HepG2 (cell line): Measurements from ENCODE around the gene GPR17. TPM values are rescaled to one million over a fixed set of nuclear protein-coding genes. Genes with fewer than 3 reads are reported as not detected.
A peak's percentile ranks its signal among the peaks of the same experiment; 100 is the strongest.

Experiments used
- CBX2 ChIP-seq, 2 experiments: fragments of 200-600 bp in 1 of 2; sonication (generic); formaldehyde crosslinking in 1 of 2; IDR thresholded peaks; 2 replicates each; pipeline versions ENCODE4 v1.7.0 to v1.8.1; 2018 to 2022; ENCODE audit warnings: low read depth in 2 of 2, low read length in 1 of 2, mild to moderate bottlenecking in 1 of 2, missing genetic modification reagents in 1 of 2
- CHD2 ChIP-seq: IDR thresholded peaks from 2 replicates; pipeline ENCODE4 v1.6.1; 2011; ENCODE audit warnings: low read depth, low read length, improper control_type of control experiment
- KLF11 ChIP-seq: IDR thresholded peaks from 2 replicates; pipeline ENCODE4 v1.6.1; 2016; ENCODE audit warnings: missing compliant biosample characterization
- MBD4 ChIP-seq: IDR thresholded peaks from 2 replicates; pipeline ENCODE4 v1.6.1; 2012; ENCODE audit warnings: low read length, inconsistent platforms, borderline replicate concordance
- MEIS2 ChIP-seq: sonication (generic); formaldehyde crosslinking; IDR thresholded peaks from 2 replicates; pipeline ENCODE4 v1.9.0; 2021; ENCODE audit warnings: mild to moderate bottlenecking, missing genetic modification reagents
- NFE2L1 ChIP-seq: sonication (generic); formaldehyde crosslinking; IDR thresholded peaks from 2 replicates; pipeline ENCODE4 v1.4.0; 2020; ENCODE audit warnings: missing genetic modification reagents, mild to moderate bottlenecking, borderline replicate concordance
- PRPF4 ChIP-seq: fragments of 200-400 bp; formaldehyde crosslinking; IDR thresholded peaks from 2 replicates; pipeline ENCODE4 v1.6.1; 2016; ENCODE audit warnings: low read length, low read depth; ENCODE audit not compliant: poor library complexity, severe bottlenecking
- RNF2 ChIP-seq: fragments of 450-650 bp; conservative IDR thresholded peaks from 2 replicates; pipeline ENCODE4 v1.6.1; 2016; ENCODE audit warnings: low read depth
- RORA ChIP-seq: sonication (generic); formaldehyde crosslinking; IDR thresholded peaks from 2 replicates; pipeline ENCODE4 v1.5.0; 2020; ENCODE audit warnings: mild to moderate bottlenecking, missing genetic modification reagents, moderate library complexity
- SATB2 ChIP-seq: sonication (generic); formaldehyde crosslinking; IDR thresholded peaks from 2 replicates; pipeline ENCODE4 v1.5.0; 2020; ENCODE audit warnings: missing genetic modification reagents
- THRA ChIP-seq: sonication (generic); formaldehyde crosslinking; IDR thresholded peaks from 2 replicates; pipeline ENCODE4 v1.4.0; 2020; ENCODE audit warnings: missing genetic modification reagents, borderline replicate concordance
- WIZ ChIP-seq: sonication (generic); formaldehyde crosslinking; IDR thresholded peaks from 2 replicates; pipeline ENCODE4 v1.5.1; 2020; ENCODE audit warnings: mild to moderate bottlenecking, missing genetic modification reagents
- YEATS2 ChIP-seq: sonication (generic); formaldehyde crosslinking; IDR thresholded peaks from 2 replicates; pipeline ENCODE4 v1.4.0; 2020; ENCODE audit warnings: missing genetic modification reagents, borderline replicate concordance
- ZGPAT ChIP-seq: IDR thresholded peaks from 2 replicates; pipeline ENCODE4 v1.6.1; 2016; ENCODE audit warnings: mild to moderate bottlenecking
- ZNF121 ChIP-seq: sonication (generic); formaldehyde crosslinking; IDR thresholded peaks from 2 replicates; pipeline ENCODE4 v1.5.0; 2020; ENCODE audit warnings: mild to moderate bottlenecking, missing genetic modification reagents
- ZNF329 ChIP-seq: sonication (generic); formaldehyde crosslinking; IDR thresholded peaks from 2 replicates; pipeline ENCODE4 v1.9.0; 2021; ENCODE audit warnings: low read depth, mild to moderate bottlenecking, missing genetic modification reagents
- ZNF343 ChIP-seq: sonication (generic); formaldehyde crosslinking; IDR thresholded peaks from 2 replicates; pipeline ENCODE4 v1.4.0; 2020; ENCODE audit warnings: mild to moderate bottlenecking, missing genetic modification reagents
- ZNF451 ChIP-seq: sonication (generic); formaldehyde crosslinking; IDR thresholded peaks from 2 replicates; pipeline ENCODE4 v1.5.0; 2020; ENCODE audit warnings: mild to moderate bottlenecking, missing genetic modification reagents
- ZNF660 ChIP-seq: sonication (generic); formaldehyde crosslinking; IDR thresholded peaks from 2 replicates; pipeline ENCODE4 v1.5.1; 2020; ENCODE audit warnings: mild to moderate bottlenecking, low read depth, missing genetic modification reagents, borderline replicate concordance
- ZNF724P ChIP-seq: sonication (generic); formaldehyde crosslinking; IDR thresholded peaks from 2 replicates; pipeline ENCODE4 v1.8.0; 2022; ENCODE audit warnings: missing genetic modification reagents, borderline replicate concordance
- ZNF883 ChIP-seq: sonication (generic); formaldehyde crosslinking; IDR thresholded peaks from 2 replicates; pipeline ENCODE4 v1.5.1; 2020; ENCODE audit warnings: mild to moderate bottlenecking, missing genetic modification reagents; ENCODE audit errors: not compliant biosample characterization
- ZSCAN20 ChIP-seq: sonication (generic); formaldehyde crosslinking; IDR thresholded peaks from 2 replicates; pipeline ENCODE4 v1.4.0; 2020; ENCODE audit warnings: missing genetic modification reagents, mild to moderate bottlenecking, borderline replicate concordance
- polyA plus RNA-seq, 8 experiments: library from polyadenylated mRNA; depleted of rRNA in 3 of 8; stranded (reverse) in 7 of 8; unstranded in 1 of 8; fragments of >200 nt; fragmentation: Illumina TruSeq in 4 of 8; extraction: Trizol in 4 of 8; gene quantifications; 2 replicates each; pipeline versions ENCODE4 v1.2.1 to v1.2.3, GENCODE V29; 2011 to 2016; ENCODE audit warnings: low read depth in 4 of 8, missing spikeins in 1 of 8, mixed read lengths in 1 of 8; ENCODE audit not compliant: insufficient read depth in 1 of 8
- total RNA-seq, 5 experiments: library from RNA; depleted of rRNA; stranded (reverse); fragments of >200 nt; fragmentation: Illumina TruSeq; extraction: Trizol; gene quantifications; 2 replicates each; pipeline ENCODE4 v1.2.3, GENCODE V29; 2016; ENCODE audit warnings: low read depth in 1 of 5
- TF ChIP-seq, protein P1 (sequence below): IDR thresholded peaks from 2 replicates; pipeline ENCODE4 v1.6.1; 2016; ENCODE audit warnings: low read depth, missing genetic modification reagents, missing compliant biosample characterization
- TF ChIP-seq, protein P2 (sequence below): sonication (generic); formaldehyde crosslinking; IDR thresholded peaks from 2 replicates; pipeline ENCODE4 v1.5.0; 2020; ENCODE audit warnings: mild to moderate bottlenecking, low read depth, missing genetic modification reagents, borderline replicate concordance

The GPR17 gene
- total and polyA plus RNA-seq, 2 of the 13 experiments (the other 11 are each of a cell fraction or from before 2014, with no cell fraction given), result not detected

DNA sequence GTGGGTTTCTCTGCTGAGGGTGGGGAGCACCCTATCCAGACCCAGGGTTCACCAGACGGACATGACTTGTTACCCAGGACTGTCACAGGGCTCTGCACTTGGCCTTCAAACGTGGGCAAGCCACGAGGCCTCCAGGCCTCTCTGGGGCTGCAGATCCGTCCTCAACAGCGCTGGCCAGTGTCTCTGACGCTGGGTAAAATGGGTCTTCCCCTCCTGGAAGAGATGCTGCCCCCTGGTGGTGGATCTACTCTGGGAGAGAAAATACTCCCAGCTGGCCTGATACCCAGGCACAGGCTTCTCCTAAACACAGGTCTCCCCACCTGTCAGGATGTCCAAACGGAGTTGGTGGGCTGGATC is 3.7 kb downstream of the GPR17 start (continued):
- TF ChIP-seq ZNF329, result no peak
- TF ChIP-seq, protein P1, sequence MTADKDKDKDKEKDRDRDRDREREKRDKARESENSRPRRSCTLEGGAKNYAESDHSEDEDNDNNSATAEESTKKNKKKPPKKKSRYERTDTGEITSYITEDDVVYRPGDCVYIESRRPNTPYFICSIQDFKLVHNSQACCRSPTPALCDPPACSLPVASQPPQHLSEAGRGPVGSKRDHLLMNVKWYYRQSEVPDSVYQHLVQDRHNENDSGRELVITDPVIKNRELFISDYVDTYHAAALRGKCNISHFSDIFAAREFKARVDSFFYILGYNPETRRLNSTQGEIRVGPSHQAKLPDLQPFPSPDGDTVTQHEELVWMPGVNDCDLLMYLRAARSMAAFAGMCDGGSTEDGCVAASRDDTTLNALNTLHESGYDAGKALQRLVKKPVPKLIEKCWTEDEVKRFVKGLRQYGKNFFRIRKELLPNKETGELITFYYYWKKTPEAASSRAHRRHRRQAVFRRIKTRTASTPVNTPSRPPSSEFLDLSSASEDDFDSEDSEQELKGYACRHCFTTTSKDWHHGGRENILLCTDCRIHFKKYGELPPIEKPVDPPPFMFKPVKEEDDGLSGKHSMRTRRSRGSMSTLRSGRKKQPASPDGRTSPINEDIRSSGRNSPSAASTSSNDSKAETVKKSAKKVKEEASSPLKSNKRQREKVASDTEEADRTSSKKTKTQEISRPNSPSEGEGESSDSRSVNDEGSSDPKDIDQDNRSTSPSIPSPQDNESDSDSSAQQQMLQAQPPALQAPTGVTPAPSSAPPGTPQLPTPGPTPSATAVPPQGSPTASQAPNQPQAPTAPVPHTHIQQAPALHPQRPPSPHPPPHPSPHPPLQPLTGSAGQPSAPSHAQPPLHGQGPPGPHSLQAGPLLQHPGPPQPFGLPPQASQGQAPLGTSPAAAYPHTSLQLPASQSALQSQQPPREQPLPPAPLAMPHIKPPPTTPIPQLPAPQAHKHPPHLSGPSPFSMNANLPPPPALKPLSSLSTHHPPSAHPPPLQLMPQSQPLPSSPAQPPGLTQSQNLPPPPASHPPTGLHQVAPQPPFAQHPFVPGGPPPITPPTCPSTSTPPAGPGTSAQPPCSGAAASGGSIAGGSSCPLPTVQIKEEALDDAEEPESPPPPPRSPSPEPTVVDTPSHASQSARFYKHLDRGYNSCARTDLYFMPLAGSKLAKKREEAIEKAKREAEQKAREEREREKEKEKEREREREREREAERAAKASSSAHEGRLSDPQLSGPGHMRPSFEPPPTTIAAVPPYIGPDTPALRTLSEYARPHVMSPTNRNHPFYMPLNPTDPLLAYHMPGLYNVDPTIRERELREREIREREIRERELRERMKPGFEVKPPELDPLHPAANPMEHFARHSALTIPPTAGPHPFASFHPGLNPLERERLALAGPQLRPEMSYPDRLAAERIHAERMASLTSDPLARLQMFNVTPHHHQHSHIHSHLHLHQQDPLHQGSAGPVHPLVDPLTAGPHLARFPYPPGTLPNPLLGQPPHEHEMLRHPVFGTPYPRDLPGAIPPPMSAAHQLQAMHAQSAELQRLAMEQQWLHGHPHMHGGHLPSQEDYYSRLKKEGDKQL, result no peak
- no peak for TF ChIP-seq ZGPAT (CRISPR knock-in tag)
- no peak for TF ChIP-seq WIZ
- TF ChIP-seq, protein P2, sequence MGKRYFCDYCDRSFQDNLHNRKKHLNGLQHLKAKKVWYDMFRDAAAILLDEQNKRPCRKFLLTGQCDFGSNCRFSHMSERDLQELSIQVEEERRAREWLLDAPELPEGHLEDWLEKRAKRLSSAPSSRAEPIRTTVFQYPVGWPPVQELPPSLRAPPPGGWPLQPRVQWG (CRISPR knock-in tag), result no peak
- no peak for TF ChIP-seq CBX2 (IDR thresholded peaks at IDR 0.05; ENCODE audit: low read depth, low read length)
- no peak for TF ChIP-seq CBX2 (CRISPR knock-in tag; IDR thresholded peaks at IDR 0.05; ENCODE audit: low read depth)
- no peak for TF ChIP-seq SATB2 (CRISPR knock-in tag)
- TF ChIP-seq ZNF343 (CRISPR knock-in tag), result 0 out of 2 replicates have a peak, but pooled peaks have one; percentile 68
- no peak for TF ChIP-seq MBD4
- TF ChIP-seq ZNF724P, result no peak
- no peak for TF ChIP-seq NFE2L1 (CRISPR knock-in tag)
- no peak for TF ChIP-seq ZNF451 (CRISPR knock-in tag)
- no peak for TF ChIP-seq YEATS2 (CRISPR knock-in tag)
- no peak for TF ChIP-seq PRPF4
- TF ChIP-seq RORA, result no peak
- TF ChIP-seq ZNF883 (CRISPR knock-in tag), result no peak
- no peak for TF ChIP-seq ZSCAN20 (CRISPR knock-in tag)
- no peak for TF ChIP-seq KLF11
- TF ChIP-seq MEIS2 (CRISPR knock-in tag), result no peak
- no peak for TF ChIP-seq THRA
- TF ChIP-seq RNF2, result no peak
- no peak for TF ChIP-seq ZNF660 (CRISPR knock-in tag)
- TF ChIP-seq ZNF121 (CRISPR knock-in tag), result no peak
- no peak for TF ChIP-seq CHD2
